GM12891 (cell line): ENCODE data around the gene GCC2.

Experiments used
- PAX5 ChIP-seq: IDR thresholded peaks from 2 replicates; pipeline ENCODE4 v1.6.1; 2011; ENCODE audit warnings: low read length, moderate library complexity, mild to moderate bottlenecking; ENCODE audit not compliant: insufficient read depth, severe bottlenecking
- POLR2A ChIP-seq: IDR thresholded peaks from 2 replicates; pipeline ENCODE4 v1.6.1; 2011; ENCODE audit warnings: low read depth, low read length, control low read depth
- POLR2AphosphoS5 ChIP-seq: IDR thresholded peaks from 2 replicates; pipeline ENCODE4 v1.6.1; 2011; ENCODE audit warnings: low read depth, low read length, control low read depth
- TAF1 ChIP-seq: IDR thresholded peaks from 2 replicates; pipeline ENCODE4 v1.6.1; 2011; ENCODE audit warnings: low read depth, low read length, control low read depth

DNA sequence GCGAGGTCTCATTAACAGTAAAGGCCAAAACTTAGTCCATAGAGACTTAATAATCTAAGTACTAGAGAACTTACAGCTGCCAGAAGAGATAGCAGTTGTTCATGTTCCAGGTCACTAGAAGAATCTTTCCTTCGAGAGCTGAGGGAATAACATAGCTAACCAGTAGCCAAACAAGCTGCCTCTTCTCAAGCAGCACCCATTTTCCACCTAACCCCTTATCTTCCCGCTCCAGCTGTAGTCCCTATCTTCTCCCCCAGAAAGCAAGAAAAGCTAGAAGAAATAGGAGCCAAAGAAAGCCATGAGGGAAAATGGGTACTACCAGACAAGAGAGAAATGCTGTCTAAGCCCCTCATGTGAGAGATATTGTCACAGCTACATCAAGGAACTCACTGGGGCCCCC is 47.2 kb upstream of the GCC2 start:
- TF ChIP-seq POLR2A (no peak), PAX5 (no peak), POLR2AphosphoS5 (no peak), TAF1 (no peak)
